GM23248 (cell line): ENCODE data around the gene PIAS3.

Experiments
- EZH2 ChIP-seq: fragments of 200-600 bp; sonication (generic); IDR thresholded peaks from 2 replicates; pipeline ENCODE4 v1.6.1; 2018; ENCODE audit warnings: antibody characterized with exemption, mild to moderate bottlenecking; ENCODE audit not compliant: insufficient read depth, poor library complexity, severe bottlenecking
- EZH2phosphoT487 ChIP-seq: fragments of 200-600 bp; sonication (generic); IDR thresholded peaks from 2 replicates; pipeline ENCODE4 v1.6.1; 2018; ENCODE audit warnings: antibody characterized with exemption, moderate library complexity, mild to moderate bottlenecking, low read depth; ENCODE audit not compliant: insufficient read depth

GRCh38 chr1:145886390-145886789 lies 27.5 kb upstream of the PIAS3 start:
- TF ChIP-seq EZH2 (no peak), EZH2phosphoT487 (no peak)
